NCI-H2227 (cell line): ENCODE results near the gene PKD1.

ENCODE experiments used
- DNase-seq: peaks from one replicate; lab custom pipeline; 2025; ENCODE audit not compliant: unreplicated experiment; lab: John Stamatoyannopoulos, UW

Gene PKD1

DNA sequence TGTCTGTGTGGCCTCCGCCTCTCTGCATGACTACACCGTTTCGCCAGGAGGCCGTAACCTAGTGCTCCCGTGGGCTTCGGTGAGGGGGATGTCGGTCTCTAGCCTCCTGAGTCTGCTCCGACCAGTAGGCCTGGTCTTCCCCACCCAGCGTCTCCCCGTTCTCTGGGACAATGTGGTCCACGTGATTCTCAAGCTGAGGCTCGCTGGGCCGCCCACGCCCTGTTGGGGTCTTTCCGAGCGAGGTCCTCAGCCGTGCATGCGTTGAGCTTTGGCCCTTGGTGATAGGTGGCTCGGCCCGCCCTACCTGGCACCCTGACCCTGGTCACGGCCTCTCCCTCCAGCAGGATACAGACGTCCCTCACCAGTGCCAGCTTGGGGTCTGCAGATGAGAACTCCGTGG is 57.0 kb downstream of the PKD1 start:
- DNase-seq, result no peak

DNA sequence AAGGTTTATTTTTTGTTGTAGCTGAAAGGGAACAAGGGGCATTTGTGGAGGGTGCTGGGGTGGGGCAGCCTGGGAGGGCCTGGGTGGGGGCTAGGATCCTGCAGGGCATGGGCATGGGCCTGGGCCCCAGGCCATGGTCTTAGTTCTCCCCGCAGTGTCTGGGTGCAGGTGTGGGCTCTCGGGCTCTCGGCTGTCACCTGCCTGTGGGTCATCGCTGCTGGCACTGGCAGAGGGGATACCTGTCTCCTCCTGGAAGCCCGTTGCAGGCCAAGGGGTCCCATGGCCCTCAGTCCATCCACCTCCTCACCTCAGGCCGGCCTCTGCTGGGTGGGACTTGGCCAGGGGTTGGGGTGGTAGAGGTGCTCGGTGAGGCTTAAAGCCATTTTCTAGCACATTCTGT is 57.6 kb downstream of the PKD1 start:
- DNase-seq, result no peak

DNA sequence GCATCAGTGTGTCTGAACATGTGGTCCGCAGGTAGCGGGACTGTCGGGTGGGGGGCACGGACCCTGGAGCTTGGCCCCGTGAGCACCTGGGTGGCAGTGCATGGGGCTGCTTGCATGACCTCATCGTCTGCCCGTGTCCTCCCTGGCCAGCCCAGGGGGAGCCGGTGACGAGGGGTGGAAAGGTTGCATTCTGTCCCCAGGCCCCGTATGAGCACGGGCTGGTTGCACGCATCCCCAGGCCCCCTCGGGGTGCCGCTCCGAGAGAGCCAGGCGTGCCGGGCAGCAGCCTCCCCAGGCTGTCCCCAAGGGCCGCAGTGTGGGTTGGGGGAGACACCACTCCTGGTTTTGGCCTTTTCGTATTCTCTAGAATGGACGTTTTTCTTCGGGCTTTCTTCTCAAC is 58.0 kb downstream of the PKD1 start:
- no peak for DNase-seq

DNA sequence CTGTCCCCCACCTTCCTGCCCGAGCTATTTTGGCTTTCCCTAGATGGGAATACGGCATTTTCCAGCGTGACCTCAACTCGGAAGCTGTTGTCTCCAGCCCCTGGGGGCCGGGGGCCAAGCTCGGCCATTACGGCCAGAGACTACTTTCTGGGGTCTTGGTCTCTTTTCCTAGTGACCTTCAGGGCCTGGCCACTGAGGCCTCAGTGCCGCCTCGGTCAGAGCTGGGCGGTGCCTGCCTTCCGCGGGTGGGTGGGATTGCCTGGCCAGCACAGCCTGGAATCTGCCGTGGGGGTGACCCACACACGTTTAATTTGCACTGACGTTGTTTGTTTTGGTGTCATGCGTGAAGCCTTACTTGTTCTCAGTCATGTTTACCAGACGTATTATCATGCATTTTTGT is 58.7 kb downstream of the PKD1 start:
- no peak for DNase-seq

DNA sequence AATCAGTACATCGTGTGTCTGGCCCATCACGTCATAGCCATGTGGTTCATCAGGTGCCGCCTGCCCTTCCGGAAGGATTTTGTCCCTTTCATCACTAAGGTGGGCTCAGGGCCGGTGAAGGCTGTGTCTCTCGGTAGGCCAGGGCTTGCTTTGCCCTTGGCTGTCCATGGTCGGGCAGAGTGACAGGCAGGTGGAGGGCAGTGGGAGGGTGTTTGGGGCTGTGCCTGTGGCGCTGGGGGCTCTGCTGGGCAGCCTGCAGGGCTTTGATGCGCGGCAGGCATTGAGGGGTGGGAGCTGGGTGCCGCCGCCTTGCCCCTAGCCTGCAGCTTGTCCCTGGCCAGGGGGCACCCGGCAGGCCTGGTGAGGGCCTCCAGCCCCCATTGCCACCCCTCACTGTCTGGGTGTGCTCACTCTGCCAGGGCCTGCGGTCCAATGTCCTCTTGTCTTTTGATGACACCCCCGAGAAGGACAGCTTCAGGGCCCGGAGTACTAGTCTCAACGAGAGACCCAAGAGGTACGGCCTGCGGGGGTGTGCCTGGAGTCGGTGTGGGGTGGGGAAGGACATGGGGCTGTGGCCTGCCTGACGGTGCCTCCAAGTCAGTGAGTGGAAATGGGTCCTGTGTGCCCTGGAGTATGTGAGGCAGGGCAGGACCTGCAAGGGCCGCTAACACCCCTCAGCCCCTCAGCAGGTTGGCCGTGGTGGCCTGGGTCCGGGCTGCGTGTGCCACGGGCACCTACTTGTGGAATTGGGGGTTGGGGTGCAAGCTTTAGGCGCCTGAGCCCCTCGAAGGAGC is 59.4 kb downstream of the PKD1 start:
- DNase-seq, result no peak

DNA sequence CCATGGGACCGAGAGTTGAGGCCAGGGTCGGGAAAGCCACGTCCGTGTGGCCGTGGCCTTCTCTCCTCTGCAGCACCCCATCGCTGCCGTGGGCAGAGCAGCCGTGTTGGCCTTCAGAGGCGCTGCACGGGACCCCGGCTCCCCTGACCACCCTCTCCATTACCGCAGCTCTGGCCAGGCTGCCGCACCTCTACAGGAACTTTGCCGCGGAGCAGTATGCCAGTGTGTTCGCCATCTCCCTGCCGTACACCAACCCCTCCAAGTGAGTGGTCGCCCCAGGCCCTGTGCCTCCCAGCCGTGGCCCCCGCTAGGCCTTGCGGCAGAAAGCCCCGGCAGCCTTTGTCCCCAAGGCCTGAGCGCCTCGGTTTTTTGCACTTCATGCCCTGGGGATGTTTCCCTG is 60.1 kb downstream of the PKD1 start:
- DNase-seq, result no peak

DNA sequence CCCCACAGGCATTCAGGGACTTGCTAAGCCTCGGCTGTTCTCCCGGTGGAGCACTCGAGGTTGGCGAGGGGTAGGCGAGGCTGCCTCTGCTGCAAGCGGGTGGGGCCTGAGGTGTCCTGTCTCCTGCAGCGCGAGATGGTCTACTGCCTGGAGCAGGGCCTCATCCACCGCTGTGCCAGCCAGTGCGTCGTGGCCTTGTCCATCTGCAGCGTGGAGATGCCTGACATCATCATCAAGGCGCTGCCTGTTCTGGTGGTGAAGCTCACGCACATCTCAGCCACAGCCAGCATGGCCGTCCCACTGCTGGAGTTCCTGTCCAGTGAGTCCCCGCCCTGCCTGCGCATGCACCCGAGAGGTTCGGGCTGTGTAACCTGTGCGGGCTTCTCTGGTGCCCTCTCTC is 61.6 kb downstream of the PKD1 start:
- no peak for DNase-seq

DNA sequence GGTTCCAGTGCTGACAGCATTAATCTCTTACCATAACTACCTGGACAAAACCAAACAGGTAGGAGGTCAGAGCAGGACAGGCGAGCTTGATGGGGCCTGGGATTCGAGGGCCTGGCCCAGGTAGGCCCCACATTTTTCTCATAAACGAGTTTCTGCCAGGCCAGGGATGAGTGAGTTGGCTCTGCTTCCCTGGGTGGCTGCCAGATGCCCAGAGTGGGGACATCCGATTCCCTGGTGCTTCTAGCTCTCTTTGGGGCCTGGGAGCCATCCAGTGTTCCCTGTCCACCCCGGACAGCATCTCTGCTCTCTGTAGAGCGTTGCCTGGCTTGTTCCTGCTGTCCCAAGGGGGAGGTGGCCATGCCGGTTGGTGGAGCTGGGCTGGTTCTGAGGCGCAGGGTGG is 62.8 kb downstream of the PKD1 start:
- no peak for DNase-seq

DNA sequence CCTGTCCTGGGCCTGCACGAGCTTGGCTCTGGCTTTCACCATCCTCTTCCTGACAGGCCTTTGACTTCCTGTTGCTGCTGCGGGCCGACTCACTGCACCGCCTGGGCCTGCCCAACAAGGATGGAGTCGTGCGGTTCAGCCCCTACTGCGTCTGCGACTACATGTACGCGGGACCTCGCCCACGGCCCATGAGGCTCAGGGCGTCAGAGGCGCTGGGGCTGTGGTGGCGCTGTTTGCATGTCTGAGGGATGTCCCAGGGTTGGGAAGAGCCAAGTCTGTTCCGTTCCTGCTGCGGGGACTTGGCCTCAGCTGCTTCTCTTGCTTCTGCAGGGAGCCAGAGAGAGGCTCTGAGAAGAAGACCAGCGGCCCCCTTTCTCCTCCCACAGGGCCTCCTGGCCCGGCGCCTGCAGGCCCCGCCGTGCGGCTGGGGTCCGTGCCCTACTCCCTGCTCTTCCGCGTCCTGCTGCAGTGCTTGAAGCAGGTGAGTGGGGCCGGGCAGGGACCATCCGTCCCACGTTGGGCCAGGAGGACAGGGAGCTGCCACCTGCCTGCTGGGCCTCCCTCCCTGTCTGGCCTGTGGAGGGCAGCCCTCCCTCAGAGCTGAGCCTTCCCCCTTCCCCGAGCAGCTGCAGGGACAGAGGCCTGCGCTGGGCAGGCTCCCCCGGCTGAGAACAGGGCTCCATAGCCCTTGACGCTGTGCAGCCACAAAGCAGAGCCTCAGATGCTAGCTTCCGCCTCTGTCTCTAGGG is 64.1 kb downstream of the PKD1 start:
- no peak for DNase-seq

DNA sequence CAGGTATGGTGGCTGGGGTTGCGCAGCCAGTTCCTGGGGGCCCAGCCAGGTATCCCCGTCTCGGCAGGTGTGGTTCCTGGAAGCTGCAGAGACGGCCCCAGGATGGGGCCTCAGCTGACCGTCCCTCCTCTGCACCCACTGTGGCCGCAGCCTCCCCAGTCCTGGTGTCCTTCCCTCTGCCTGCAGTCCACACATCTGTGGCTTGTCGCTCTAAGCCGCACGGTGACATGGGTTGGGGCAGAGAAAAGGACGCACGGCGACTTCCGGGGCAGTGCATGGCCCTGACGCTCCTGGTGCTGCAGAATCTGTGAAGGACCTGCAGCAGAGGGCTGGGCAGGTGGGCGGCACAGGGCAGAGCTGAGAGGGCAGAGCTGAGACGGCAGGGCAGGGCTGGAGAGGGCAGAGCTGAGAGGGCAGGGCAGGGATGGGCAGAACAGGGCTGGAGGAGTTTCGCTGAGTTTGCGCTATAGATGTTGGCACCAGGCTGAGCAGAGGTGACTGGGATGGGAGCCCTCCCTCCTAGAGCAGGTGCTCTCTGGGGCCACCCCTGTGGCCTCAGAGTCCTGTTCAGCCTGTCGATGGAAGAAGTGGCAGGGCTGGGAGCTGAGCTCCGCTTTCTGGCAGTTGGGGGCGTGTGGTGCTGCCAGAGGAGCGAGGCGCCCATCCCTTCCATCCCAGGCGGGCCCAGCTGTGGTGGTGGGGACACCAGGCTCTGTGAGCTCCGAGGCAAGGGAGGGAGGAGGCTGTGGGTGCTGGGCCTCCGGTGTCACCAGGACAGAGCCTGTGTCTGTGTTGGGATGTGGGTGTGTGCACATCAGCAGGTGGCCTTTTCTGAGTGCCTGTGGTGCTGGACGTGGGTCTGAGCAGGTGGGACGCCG is 64.9 kb downstream of the PKD1 start:
- no peak for DNase-seq

DNA sequence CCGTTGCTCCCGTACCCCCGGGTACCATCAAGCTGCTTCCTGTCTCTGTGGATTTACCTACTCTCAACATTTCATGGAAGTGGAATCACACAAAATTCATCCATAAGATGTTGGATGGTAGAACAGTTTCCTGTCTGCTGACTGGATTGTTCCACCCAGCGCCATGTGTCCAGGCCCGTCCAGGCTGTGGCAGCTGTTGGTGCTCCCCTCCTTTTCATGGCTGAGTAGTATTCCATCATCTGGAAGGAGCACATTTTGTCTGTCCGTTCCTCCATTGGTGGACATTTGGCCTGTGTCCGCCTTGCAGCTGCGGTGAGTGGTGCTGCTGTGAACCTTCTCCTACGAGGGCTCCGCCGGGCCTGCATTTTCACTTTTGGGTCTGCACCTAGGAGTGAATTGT is 69.6 kb downstream of the PKD1 start:
- no peak for DNase-seq

DNA sequence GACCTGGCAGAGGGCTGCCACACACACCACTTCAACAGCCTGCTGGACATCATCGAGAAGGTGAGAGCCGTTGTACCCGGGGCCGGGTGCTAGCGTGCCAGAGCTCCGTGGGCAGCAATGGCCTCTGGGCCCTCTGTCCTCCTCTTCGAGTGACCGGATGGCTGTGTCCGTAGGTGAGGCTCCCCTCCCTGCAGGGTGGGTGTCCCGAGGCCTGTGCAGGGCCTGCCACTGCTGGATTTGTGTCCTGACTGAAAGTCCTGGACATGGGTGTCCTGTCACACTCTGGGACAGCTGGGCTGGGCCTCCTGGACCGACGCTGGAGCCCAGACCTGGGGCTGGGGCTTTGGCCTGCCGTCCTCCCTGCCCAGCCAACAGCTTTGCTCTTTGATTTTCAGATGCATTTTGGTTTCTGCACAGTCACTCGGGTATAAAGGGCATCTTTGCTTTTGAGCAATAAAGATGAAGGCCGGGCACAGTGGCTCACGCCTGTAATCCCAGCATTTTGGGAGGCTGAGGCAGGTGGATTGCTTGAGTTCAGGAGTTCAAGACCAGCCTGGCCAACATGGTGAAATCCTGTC is 71.2 kb downstream of the PKD1 start:
- DNase-seq, result no peak

DNA sequence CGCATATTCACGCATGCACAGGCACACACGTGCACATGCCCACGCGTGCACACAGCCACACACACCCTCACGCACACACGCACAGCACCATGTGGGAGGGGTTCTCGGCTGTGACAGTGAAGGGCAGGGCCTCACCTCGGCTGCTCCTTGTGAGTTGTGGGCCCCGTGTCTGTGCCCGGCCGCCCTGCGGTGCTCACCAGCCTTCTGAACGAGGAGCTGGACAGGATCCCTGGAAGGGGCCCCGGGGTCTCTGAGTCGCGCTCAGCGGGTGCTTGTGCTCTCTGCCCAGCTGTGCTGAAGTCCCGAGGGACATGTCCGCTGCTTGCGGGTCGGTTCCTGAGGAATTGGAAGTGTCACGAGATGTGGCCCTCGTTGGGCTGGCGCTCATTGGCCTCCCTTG is 71.8 kb downstream of the PKD1 start:
- no peak for DNase-seq

DNA sequence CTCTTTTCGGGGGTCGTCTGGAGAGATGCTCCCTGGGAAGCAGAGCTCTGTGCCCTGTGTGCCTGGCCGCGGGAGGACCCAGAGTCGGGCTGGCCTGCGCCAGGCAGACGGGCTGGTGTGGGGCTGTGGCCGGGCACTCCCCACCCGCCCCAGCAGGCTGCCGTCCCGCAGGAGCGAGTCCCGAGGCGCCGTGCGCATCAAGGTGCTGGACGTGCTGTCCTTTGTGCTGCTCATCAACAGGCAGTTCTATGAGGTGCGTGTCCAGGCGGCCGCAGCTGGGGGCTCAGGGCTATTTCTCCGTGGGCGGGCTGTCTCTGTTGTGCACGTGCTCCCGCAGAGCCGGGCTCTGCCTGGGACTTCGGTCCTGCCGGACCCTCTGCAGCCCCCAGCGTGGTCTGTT is 72.9 kb downstream of the PKD1 start:
- no peak for DNase-seq

DNA sequence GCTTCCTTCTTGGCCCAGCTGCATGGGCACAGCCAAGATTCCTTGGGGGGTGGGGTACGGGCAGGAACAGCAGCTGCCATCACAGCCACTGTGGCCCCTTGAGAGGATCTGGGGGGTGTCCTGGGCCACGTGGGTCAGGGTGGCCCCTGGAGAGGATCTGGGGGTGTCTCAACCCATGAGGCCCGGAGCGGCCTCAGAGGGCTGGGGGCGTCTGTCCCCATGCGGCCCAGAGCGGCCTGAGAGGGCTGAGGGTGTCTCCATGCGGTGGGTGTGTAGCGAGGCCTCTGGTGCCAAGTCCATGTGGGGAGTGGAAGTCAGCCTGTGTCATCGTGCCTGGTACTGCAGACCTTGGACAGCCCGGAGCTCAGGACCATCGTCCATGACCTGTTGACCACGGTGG is 74.2 kb downstream of the PKD1 start:
- DNase-seq, result no peak

DNA sequence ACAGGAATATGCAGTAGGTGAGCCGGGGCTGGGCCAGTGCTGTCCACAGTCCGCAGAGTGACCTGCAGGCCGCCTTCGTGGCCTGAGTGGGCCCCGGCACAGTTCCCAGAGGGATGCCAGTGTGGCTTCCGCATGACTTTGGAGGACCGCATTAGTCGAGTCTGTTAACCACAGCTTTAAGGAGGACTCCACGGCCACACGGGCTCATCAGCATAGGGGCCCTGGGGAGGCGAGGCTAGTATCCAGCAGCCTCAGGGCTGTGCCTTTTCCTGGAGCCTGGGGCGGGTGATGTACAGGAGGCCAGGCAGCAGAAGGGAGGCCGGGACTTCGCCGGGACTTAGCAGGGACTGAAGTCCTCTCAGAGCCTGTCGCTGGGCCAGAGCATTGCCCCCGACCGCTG is 74.7 kb downstream of the PKD1 start:
- DNase-seq, result no peak

DNA sequence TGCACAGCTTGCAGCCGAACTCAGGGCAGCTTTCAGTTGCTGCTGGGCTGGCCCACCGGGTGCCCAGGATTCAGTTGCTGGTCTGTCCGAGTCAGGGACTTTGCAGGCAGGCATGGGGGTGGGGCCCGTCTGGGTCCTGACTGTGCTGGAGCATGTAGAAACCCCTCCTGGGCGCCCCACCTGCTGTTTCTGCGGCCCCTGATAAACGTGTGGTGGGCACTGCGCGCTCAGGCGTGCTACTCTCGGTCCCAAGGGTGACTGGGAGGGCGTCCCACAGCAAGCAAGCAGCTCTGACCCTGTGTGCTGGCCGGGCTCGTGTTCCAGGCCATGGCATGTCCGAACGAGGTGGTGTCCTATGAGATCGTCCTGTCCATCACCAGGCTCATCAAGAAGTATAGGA is 75.4 kb downstream of the PKD1 start:
- no peak for DNase-seq

DNA sequence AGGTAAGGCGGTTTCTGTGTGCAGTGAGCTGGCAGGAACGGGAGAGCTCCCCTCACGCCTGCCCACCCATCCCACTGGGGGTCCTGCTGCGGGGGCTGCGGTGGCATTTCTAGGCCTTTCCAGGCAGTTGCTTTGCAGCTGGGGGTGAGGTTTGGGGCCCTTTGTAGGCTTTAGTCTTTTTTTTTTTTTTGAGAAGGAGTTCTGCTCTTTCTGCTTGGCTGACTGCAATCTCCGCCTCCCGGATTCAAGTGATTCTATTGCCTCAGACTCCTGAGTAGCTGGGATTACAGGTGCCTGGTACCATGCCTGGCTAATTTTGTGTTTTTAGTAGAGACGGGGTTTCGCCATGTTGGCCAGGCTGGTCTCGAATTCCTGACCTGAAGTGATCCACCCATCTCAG is 76.8 kb downstream of the PKD1 start:
- DNase-seq, result no peak

DNA sequence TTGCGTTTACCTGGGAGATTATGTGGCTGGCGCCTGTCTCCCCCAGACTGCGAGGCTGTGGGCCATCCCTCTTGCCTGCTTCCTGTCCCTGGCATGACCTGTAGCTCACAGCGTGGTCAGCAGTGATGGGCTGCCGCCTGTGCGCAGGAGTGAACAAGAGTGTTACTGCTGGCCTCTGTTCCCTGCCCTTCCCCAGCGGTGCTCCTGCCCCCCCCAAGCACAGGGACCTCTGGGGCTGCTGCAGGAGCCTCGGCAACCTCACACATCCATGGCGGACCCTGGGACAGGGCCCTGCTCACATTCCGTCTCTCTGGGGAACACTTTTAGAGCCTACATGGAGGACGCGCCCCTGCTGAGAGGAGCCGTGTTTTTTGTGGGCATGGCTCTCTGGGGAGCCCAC is 77.3 kb downstream of the PKD1 start:
- DNase-seq, result no peak

DNA sequence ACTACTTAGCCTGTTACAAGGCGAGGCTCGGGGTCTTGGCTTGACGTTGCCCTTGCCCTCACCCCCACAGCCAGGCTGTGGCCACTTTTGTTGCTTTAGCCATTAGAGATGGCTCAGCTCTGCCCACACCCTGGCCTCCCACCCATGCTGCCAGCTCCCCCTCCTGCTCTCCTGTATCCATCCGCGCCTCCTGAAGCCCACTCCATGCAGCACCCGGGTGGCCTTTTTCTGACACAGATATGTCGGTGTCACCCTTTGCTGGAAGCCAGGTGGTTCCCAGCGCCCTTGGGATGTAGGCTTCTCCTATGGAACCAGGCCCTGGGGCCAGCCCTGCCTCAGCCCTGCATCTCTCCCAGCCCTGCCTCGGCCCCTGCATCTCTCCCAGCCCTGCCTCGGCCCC is 78.3 kb downstream of the PKD1 start:
- DNase-seq, result no peak

DNA sequence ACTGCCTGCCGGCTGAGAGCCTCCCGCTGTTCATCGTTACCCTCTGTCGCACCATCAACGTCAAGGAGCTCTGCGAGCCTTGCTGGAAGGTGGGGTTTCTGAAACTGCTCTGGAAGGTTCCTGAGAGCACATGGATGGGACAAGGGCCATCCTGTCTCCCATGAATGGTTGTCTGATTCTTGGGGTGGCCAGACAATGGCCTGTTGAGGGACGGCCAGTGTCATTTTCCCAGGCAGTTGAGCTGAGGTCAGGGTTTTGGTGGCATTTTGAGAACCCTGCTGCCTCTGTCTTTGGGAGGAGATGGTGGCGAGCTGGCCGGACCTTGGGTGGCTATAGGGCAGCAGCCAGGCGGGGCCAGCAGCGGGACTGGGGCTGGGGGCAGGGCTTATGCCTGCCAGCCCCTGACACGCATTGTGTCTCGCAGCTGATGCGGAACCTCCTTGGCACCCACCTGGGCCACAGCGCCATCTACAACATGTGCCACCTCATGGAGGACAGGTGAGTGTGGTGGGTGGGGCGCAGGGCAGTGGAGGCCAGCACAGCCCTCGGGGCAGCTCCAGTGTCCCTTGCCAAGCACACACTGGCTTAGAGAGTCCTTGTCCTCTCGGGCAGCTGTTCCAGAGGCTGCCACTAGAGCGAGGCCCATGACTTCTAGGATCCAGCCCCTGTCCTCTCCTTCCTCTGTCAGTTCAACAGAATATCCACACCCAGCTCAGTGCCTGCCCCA is 78.9 kb downstream of the PKD1 start:
- DNase-seq, result no peak
